Measurements from ENCODE around the gene SECISBP2L.

The SECISBP2L gene

GRCh38 chr15:49064884-49065283 is 18.6 kb upstream of the SECISBP2L start:
- no peak overlapping the region for H3K27ac ChIP-seq
- no peak for TF ChIP-seq ZFX (IDR thresholded peaks at IDR 0.05)
- no peak for TF ChIP-seq CTCF (conservative IDR thresholded peaks at IDR 0.05)

- no peak for TF ChIP-seq CTCF (conservative IDR thresholded peaks at IDR 0.05)
These were observed 18.0 kb upstream of the SECISBP2L start for GRCh38 chr15:49064281-49064653.

GRCh38 chr15:49063402-49064280 is 17.4 kb upstream of the SECISBP2L start:
- no peak overlapping the region for H3K27ac ChIP-seq
- TF ChIP-seq CTCF (conservative IDR thresholded peaks at IDR 0.05) (no peak), ZFX (IDR thresholded peaks at IDR 0.05) (no peak)

More at GRCh38 chr15:49064281-49064653, 18.0 kb upstream of the SECISBP2L start:
- H3K27ac ChIP-seq: no peak overlapping the region

- TF ChIP-seq CTCF (conservative IDR thresholded peaks at IDR 0.05) (no peak), ZFX (IDR thresholded peaks at IDR 0.05) (no peak)
- H3K27ac ChIP-seq: no peak overlapping the region
These were observed 16.7 kb upstream of the SECISBP2L start for GRCh38 chr15:49062900-49063299.

- H3K27ac ChIP-seq: no peak overlapping the region
These were observed 14.7 kb upstream of the SECISBP2L start for GRCh38 chr15:49060710-49061495.

GRCh38 chr15:49059491-49059890 is 13.2 kb upstream of the SECISBP2L start:
- H3K27ac ChIP-seq: no peak overlapping the region
- TF ChIP-seq CTCF (conservative IDR thresholded peaks at IDR 0.05) (no peak), ZFX (IDR thresholded peaks at IDR 0.05) (no peak)

More at GRCh38 chr15:49060710-49061495, 14.7 kb upstream of the SECISBP2L start:
- TF ChIP-seq CTCF (conservative IDR thresholded peaks at IDR 0.05) (no peak), ZFX (IDR thresholded peaks at IDR 0.05) (no peak)

GRCh38 chr15:49058559-49058958 is 12.3 kb upstream of the SECISBP2L start:
- H3K27ac ChIP-seq: no peak overlapping the region
- no peak for TF ChIP-seq ZFX (IDR thresholded peaks at IDR 0.05)
- no peak for TF ChIP-seq CTCF (conservative IDR thresholded peaks at IDR 0.05)
